HFF-Myc (cell line): ENCODE results near the gene CALR.

Source experiments
- DNase-seq: peaks from one replicate; pipeline ENCODE4 v3.0.0-alpha.2; 2011; ENCODE audit warnings: low read depth; ENCODE audit errors: extremely low read depth
- H3K4me3 ChIP-seq: replicated peaks from 2 replicates; pipeline ENCODE4 v1.5.1; 2011; ENCODE audit warnings: low read depth, mild to moderate bottlenecking, control low read depth, low read length
- TF ChIP-seq, protein P1 (sequence below): IDR thresholded peaks from 2 replicates; pipeline ENCODE4 v1.5.1; 2012; ENCODE audit warnings: mild to moderate bottlenecking, low read depth, low read length, control low read depth; ENCODE audit errors: missing control alignments

The CALR gene

DNA sequence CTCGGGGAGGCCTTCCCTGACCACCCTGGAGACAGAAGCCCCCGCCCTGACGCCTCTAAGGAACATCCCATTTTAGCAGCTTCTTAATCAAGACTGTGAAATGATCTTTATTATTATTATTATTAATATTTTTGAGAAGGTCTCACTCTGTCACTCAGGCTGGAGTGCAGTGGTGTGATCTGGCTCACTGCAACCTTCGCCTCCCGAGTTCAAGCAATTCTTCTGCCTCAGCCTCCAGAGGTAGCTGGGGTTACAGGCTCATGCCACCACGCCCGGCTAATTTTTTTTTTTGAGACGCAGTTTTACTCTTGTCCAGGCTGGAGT lies 27.4 kb downstream of the CALR start:
- DNase-seq: no peak
- TF ChIP-seq, protein P1, sequence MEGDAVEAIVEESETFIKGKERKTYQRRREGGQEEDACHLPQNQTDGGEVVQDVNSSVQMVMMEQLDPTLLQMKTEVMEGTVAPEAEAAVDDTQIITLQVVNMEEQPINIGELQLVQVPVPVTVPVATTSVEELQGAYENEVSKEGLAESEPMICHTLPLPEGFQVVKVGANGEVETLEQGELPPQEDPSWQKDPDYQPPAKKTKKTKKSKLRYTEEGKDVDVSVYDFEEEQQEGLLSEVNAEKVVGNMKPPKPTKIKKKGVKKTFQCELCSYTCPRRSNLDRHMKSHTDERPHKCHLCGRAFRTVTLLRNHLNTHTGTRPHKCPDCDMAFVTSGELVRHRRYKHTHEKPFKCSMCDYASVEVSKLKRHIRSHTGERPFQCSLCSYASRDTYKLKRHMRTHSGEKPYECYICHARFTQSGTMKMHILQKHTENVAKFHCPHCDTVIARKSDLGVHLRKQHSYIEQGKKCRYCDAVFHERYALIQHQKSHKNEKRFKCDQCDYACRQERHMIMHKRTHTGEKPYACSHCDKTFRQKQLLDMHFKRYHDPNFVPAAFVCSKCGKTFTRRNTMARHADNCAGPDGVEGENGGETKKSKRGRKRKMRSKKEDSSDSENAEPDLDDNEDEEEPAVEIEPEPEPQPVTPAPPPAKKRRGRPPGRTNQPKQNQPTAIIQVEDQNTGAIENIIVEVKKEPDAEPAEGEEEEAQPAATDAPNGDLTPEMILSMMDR: no peak
- no peak overlapping the region for H3K4me3 ChIP-seq

DNA sequence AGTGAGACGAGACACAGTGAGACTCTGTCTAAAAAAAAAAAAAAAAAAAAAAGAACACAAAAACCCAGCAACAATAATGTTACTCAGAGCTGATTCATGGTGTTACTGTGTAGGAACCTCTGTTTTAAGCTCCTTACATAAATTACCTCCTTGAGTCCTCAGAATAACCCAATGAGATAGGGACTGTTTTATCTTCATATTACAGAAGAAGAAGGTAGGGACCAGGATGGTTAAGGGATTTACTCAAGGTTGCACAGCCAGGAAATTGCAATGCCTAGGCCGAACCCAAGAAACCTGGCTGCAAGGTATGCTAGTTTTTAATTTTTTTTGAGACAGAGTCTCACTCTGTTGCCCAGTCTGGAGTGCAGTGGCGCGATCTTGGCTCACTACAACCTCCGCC lies 29.5 kb downstream of the CALR start:
- H3K4me3 ChIP-seq: no peak overlapping the region
- TF ChIP-seq, protein P1: no peak
- DNase-seq: no peak

DNA sequence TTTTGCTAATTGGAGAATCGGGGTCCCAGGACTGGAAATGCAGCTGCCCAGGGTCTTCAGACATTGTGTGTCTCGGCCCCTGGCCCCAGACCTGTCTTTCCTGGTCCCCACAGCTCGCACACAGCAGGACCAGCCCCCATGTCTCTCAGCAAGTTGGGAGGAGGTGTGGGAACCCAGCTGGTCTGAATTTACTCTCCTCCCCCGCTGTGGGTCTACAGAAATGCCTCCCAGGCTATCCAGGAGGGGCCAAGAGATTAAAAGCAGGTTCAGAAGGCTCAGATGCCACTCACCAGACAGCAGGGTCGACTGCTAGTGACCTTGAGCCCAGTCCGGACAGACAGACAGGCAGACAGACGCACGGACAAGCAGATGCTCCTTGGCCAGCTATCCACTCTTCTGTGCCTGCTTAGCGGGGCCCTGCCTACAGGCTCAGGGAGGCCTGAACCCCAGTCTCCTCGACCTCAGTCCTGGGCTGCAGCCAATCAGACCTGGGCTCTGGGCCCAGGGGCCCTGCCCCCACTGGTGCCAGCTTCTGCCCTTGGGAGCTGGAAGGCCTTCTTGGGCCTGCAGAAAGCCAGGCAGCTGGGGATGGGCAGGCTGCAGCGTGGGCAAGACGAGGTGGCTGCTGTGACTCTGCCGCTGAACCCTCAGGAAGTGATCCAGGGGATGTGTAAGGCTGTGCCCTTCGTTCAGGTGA lies 31.0 kb downstream of the CALR start, which contains the start of gene DAND5:
Gene DAND5, plus strand, starts transcription at position 285 of the 697 bp plus-strand sequence. Its CDS starts 85 bp downstream, at position 370.
- TF ChIP-seq, protein P1: no peak
- DNase-seq: no peak
- H3K4me3 ChIP-seq: no peak within 1 kb of the TSS

DNA sequence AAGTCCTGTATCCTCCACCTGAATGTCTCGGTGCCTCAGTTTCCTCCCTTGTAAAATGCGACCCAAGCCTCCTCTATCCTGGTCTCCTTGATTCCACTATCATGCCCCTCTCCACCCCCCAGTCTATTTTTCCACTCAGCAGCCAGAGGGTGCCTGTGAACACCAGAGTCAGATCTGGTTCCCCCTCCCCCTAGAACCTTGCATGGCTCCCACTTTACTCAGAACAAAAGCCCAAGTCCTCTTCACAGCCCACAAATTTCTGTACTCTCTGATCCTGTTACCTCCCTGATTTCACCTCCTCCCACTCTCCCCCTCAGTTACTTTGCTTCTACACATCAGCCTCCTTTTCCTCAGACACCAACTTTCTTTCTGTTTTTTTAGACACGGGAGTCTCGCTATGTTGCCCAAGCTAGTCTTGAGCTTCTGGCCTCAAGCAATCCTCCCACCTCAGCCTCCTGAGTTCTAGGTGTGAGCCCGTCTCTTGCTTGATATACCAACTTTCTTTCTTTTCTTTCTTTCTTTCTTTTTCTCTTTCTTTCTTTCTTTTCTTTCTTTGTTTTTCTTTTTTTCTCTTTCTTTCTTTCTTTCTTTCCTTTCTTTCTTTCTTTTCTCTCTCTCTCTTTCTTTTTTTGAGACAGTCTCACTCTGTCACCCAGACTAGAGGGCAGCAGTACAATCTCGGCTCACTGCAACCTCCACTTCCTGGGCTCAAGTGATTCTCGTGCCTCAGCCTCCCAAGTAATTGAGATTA lies 31.8 kb downstream of the CALR start:
- H3K4me3 ChIP-seq: no peak overlapping the region
- no peak for DNase-seq
- TF ChIP-seq, protein P1: no peak

DNA sequence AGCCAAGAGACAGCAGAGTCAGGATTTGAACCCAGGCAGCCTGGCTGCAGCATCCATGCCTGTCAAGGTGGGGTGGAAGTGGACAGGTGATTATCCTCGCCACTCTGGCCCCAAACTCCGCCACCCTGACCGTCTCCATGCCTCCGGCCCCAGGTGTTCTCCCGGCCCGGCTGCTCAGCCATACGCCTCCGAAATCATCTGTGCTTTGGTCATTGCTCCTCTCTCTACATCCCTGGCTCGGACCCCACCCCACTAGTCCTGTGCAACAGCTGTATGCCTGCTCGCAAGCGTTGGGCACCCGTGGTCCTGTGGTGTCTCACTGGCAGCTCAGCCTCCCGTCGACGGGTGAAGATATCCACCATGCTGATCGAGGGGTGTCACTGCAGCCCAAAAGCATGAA lies 34.8 kb downstream of the CALR start:
- H3K4me3 ChIP-seq: no peak overlapping the region
- TF ChIP-seq, protein P1: no peak
- no peak for DNase-seq

DNA sequence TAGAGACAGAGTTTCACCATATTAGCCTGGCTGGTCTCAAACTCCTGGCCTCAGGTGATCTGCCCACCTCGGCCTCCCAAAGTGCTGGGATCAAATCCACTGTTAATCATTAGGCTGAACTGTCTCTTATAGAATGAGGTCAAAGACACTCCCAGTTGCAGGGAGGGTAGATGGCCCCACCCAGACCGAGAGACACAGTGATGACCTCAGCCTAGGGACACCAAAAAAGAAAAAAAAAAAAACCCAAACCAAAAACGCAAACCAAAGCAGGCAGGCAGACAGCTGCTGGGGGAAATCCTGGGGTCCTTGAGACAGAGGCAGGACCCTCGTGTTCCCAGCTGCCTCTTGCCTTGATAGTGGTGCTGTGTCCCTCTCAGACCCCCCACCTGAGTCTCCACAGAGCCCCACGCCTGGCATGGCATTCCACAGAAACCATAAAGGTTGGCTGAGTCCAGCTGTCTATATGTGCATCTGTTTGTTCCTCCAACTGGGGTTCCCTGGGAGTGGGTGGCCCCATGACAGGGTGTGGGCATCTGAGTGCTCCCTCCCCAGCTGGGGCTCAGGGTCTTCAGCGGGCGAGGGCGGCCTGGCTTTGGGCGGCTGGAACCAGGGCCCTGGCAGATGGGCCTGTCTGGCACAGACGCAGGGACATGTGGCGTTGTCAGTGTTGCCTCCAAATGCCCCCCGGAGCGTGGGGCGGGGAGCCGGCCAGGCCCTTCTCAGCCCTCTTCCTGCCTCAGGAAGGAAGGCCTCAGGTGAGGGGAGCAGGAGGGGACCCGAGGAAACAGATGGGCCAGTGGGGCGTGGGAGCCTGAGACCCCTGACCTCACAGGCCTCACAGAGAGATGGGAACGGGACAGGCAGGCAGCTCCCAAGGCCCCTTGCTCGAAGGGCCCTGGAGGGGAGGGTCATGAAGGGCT lies 36.2 kb downstream of the CALR start:
- TF ChIP-seq, protein P1: no peak
- DNase-seq: no peak
- no peak overlapping the region for H3K4me3 ChIP-seq
